DMS114 treated with DMSO at 0.1 percent for 48 hours (cell line): ENCODE results near the gene PCDHB16.
"Not testable (repeated sequence)": the region's sequence is repeated elsewhere in the genome, so short reads cannot be mapped to it uniquely, and the experiment has no call there.

Experiments used
- DNase-seq: peaks from one replicate; lab custom pipeline; 2025; ENCODE audit not compliant: unreplicated experiment; lab: John Stamatoyannopoulos, UW

PCDHB16 gene

GRCh38 chr5:141182248-141182647, at the start of gene PCDHB16:
PCDHB16 (plus strand) TSS chr5:141182387; CDS start chr5:141182560, 173 bp downstream.
- DNase-seq = peak; percentile 34

DNA sequence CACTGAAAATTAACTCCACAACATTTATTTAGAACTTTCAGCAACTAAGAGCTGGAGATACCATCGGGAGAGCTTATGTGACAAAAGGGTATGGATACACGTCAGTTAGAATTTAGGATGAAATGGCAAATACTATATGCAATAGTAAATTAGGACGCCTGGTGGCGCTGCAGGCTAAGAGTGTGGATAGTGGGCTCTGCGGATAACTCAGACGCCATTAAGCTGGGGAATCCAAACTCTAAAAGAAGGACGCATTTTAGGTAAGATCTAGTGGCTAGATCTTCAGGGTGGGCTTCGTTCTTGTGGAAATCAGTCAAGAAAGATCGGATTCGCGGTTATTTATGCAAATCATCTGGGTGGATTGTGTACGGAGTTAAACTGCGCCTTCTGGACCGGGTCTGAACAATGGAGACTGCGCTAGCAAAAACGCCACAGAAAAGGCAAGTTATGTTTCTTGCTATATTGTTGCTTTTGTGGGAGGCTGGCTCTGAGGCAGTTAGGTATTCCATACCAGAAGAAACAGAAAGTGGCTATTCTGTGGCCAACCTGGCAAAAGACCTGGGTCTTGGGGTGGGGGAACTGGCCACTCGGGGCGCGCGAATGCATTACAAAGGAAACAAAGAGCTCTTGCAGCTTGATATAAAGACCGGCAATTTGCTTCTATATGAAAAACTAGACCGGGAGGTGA, 47.0 kb upstream of the PCDHB16 start, which contains the start of gene PCDHB5:
TSS of gene PCDHB5 (plus strand) at position 177 of the 688 bp plus-strand sequence. CDS start at position 406, 229 bp downstream.
- DNase-seq = peak; percentile 28

GRCh38 chr5:141135718-141136266, 46.4 kb upstream of the PCDHB16 start:
- DNase-seq = no peak

DNA sequence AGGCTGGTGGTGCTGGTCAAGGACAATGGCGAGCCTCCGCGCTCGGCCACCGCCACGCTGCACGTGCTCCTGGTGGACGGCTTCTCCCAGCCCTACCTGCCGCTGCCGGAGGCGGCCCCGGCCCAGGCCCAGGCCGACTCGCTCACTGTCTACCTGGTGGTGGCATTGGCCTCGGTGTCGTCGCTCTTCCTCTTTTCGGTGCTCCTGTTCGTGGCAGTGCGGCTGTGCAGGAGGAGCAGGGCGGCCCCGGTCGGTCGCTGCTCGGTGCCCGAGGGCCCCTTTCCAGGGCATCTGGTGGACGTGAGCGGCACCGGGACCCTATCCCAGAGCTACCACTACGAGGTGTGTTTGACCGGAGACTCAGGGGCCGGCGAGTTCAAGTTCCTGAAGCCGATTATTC, 44.8 kb upstream of the PCDHB16 start:
- not testable (repeated sequence) for DNase-seq

- DNase-seq = peak; percentile 16
Observed at GRCh38 chr5:141149812-141150211, 32.4 kb upstream of the PCDHB16 start, which contains the start of gene PCDHB6. PCDHB6 (plus strand) TSS chr5:141150057; CDS start chr5:141150258, 201 bp downstream.

DNA sequence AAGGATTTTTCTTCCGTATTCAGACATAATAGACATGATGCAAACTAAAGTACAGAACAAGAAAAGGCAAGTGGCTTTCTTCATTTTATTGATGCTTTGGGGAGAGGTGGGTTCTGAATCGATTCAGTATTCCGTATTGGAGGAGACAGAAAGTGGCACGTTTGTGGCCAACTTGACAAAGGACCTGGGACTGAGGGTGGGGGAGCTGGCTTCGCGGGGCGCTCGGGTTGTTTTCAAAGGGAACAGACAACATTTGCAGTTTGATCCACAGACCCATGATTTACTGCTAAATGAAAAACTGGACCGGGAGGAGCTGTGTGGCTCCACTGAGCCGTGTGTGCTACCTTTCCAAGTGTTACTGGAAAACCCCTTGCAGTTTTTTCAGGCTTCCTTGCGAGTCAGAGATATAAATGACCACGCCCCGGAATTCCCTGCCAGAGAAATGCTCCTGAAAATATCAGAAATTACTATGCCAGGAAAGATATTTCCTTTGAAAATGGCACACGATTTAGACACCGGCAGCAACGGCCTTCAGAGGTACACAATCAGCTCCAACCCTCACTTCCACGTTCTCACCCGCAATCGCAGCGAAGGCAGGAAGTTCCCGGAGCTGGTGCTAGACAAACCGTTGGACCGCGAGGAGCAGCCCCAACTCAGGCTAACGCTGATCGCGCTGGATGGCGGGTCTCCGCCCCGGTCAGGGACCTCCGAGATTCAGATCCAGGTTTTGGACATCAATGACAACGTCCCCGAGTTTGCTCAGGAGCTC, 31.8 kb upstream of the PCDHB16 start:
- no peak for DNase-seq

GRCh38 chr5:141150993-141151325, 31.2 kb upstream of the PCDHB16 start:
- no peak for DNase-seq

DNA sequence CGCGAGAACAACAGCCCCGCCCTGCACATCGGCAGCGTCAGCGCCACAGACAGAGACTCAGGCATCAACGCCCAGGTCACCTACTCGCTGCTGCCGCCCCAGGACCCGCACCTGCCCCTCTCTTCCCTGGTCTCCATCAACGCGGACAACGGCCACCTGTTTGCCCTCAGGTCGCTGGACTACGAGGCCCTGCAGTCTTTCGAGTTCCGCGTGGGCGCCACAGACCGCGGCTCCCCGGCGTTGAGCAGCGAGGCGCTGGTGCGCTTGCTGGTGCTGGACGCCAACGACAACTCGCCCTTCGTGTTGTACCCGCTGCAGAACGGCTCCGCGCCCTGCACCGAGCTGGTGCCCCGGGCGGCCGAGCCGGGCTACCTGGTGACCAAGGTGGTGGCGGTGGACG, 30.6 kb upstream of the PCDHB16 start:
- not testable (repeated sequence) for DNase-seq

DNA sequence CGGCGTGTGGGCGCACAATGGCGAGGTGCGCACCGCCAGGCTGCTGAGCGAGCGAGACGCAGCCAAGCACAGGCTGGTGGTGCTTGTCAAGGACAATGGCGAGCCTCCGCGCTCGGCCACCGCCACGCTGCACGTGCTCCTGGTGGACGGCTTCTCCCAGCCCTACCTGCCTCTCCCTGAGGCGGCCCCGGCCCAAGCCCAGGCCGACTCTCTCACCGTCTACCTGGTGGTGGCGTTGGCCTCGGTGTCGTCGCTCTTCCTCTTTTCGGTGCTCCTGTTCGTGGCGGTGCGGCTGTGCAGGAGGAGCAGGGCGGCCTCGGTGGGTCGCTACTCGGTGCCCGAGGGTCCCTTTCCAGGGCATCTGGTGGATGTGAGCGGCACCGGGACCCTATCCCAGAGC, 30.1 kb upstream of the PCDHB16 start:
- DNase-seq = not testable (repeated sequence)

DNA sequence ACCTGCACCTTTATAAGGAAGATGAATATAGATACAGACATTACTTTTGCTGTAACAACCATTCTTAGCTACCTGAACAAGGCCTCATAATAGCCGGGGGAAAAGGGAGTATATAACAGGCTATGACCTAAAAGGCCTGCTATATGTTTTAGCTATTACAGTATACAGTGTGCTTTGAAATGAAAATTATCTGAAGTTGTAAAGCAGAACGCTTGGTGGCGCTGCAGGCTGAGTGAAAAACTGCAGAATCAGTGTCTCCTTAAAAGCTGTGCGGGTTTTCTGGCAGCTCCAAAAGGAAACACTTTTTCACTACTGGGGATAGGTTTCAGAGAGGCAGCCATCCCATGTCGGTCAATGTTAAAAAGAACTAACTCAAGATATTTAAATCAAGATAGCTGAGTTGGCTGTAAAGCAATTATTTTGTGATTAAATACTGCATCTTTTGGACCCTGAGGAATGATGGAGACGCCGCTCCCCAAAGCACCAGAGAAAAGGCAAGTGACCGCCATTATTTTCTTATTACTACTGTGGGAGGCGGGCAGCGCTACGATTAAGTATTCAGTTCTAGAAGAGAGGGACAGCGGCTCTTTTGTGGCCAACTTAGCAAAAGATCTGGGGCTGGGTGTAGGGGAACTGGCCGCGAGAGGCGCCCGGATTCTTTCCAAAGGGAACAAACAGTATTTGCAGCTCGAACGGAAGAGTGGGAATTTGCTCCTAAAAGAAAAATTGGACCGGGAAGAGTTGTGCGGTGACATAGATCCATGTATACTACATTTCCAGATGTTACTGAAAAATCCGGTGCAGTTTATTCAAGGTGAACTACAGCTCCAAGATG, 26.4 kb upstream of the PCDHB16 start:
- DNase-seq = no peak

- DNase-seq = not testable (repeated sequence)
Observed at GRCh38 chr5:141157356-141157755, 24.8 kb upstream of the PCDHB16 start.

- not testable (repeated sequence) for DNase-seq
Observed at GRCh38 chr5:141157901-141158300, 24.3 kb upstream of the PCDHB16 start.

GRCh38 chr5:141172381-141173204, 9.6 kb upstream of the PCDHB16 start, which contains the start of gene PCDHB7:
PCDHB7 (plus strand) TSS chr5:141172644; CDS start chr5:141172836, 192 bp downstream.
- DNase-seq = no peak

DNA sequence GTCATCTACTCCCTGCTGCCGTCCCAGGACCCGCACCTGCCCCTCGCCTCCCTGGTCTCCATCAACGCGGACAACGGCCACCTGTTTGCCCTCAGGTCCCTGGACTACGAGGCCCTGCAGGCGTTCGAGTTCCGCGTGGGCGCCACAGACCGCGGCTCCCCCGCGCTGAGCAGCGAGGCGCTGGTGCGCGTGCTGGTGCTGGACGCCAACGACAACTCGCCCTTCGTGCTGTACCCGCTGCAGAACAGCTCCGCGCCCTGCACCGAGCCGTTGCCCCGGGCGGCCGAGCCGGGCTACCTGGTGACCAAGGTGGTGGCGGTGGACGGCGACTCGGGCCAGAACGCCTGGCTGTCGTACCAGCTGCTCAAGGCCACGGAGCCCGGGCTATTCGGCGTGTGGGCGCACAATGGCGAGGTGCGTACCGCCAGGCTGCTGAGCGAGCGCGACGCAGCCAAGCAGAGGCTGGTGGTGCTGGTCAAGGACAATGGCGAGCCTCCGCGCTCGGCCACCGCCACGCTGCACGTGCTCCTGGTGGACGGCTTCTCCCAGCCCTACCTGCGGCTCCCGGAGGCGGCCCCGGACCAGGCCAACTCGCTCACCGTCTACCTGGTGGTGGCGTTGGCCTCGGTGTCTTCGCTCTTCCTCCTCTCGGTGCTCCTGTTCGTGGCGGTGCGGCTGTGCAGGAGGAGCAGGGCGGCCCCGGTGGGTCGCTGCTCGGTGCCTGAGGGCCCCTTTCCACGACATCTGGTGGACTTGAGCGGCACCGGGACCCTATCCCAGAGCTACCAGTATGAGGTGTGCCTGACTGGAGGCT, 7.7 kb upstream of the PCDHB16 start:
- not testable (repeated sequence) for DNase-seq

GRCh38 chr5:141175933-141176332, 6.3 kb upstream of the PCDHB16 start:
- DNase-seq = no peak

DNA sequence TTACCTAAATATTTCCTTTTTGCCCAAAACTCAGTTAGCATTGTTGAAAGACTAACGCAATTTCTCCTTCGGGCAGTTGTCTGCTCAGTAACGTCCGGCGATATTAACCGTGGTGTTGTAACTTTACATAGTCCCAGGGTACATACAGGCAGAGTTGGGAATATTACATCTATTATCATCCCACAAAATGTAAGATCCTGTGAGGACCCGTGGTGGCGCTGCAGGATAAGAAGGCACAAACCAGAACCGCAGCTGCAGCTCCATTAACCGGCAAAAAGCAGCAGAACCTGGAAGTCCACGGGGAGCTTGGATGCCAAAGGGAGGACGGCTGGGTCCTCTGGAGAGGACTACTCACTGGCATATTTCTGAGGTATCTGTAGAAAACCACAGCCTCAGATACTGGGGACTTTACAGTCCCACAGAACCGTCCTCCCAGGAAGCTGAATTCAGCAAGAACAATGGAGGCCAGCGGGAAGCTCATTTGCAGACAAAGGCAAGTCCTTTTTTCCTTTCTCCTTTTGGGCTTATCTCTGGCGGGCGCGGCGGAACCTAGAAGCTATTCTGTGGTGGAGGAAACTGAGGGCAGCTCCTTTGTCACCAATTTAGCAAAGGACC, 4.5 kb upstream of the PCDHB16 start, which contains the start of gene PCDHB8:
TSS of gene PCDHB8 (plus strand) at position 214 of the 615 bp plus-strand sequence. CDS start at position 459, 245 bp downstream.
- DNase-seq = peak; percentile 79

DNA sequence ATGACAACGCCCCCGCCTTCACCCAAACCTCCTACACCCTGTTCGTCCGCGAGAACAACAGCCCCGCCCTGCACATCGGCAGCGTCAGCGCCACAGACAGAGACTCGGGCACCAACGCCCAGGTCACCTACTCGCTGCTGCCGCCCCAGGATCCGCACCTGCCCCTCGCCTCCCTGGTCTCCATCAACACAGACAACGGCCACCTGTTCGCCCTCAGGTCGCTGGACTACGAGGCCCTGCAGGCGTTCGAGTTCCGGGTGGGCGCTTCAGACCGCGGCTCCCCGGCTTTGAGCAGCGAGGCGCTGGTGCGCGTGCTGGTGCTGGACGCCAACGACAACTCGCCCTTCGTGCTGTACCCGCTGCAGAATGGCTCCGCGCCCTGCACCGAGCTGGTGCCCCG, 2.8 kb upstream of the PCDHB16 start:
- DNase-seq = not testable (repeated sequence)

- DNase-seq = not testable (repeated sequence)
Observed at GRCh38 chr5:141179876-141180275, 2.3 kb upstream of the PCDHB16 start.

GRCh38 chr5:141180313-141180712, 1.9 kb upstream of the PCDHB16 start:
- DNase-seq = no peak
